DLD1 (cell line): Measurements from ENCODE around the gene TEDC1.

Experiments
- in situ Hi-C: cut with HindIII; loops from 2 replicates; pipeline ENCODE4 v1.10.0; 2017; ENCODE audit warnings: low sequenced_read_pairs

The TEDC1 gene

GRCh38 chr14:105484069-105484996, 6.7 kb upstream of the TEDC1 start:
- in situ Hi-C loops: no loop called here

- in situ Hi-C loops: no loop called here
These were observed 6.1 kb upstream of the TEDC1 start for GRCh38 chr14:105484997-105485393.

GRCh38 chr14:105485739-105486162, 5.3 kb upstream of the TEDC1 start:
- in situ Hi-C loops: no loop called here

GRCh38 chr14:105486163-105486973, 4.7 kb upstream of the TEDC1 start, which contains the start of gene CRIP1:
TSS of gene CRIP1 (plus strand) at chr14:105486886. CDS start at chr14:105487260, 374 bp downstream.
- in situ Hi-C loops: no loop called here

- in situ Hi-C loops: no loop called here
These were observed 4.0 kb upstream of the TEDC1 start for GRCh38 chr14:105486974-105487448.

- in situ Hi-C loops: no loop called here
These were observed 3.5 kb upstream of the TEDC1 start for GRCh38 chr14:105487449-105487985.

GRCh38 chr14:105487986-105488777, 2.9 kb upstream of the TEDC1 start:
- in situ Hi-C loops: no loop called here

GRCh38 chr14:105488781-105489541, 2.1 kb upstream of the TEDC1 start:
- in situ Hi-C loops: no loop called here

- in situ Hi-C loops: no loop called here
These were observed 1.3 kb upstream of the TEDC1 start for GRCh38 chr14:105489542-105490266.

GRCh38 chr14:105490267-105490571, 827 bp upstream of the TEDC1 start:
- in situ Hi-C loops: no loop called here

GRCh38 chr14:105491366-105491973, 424 bp downstream of the TEDC1 start:
- in situ Hi-C loops: no loop called here

GRCh38 chr14:105492031-105492970, 1.3 kb downstream of the TEDC1 start:
- in situ Hi-C loops: no loop called here

- in situ Hi-C loops: no loop called here
These were observed 2.2 kb downstream of the TEDC1 start for GRCh38 chr14:105492971-105493871.

- in situ Hi-C loops: no loop called here
These were observed 3.0 kb downstream of the TEDC1 start for GRCh38 chr14:105493921-105494605.

- in situ Hi-C loops: no loop called here
These were observed 3.5 kb downstream of the TEDC1 start for GRCh38 chr14:105494606-105494929.
